SW480 (cell line): ENCODE results near the gene SAG.
A peak's percentile ranks its signal among the peaks of the same experiment; 100 is the strongest.
"Not testable (repeated sequence)": the region's sequence is repeated elsewhere in the genome, so short reads cannot be mapped to it uniquely, and the experiment has no call there.

Experiments used
- DNase-seq: peaks from one replicate; pipeline ENCODE4 v3.0.0-alpha.2; 2016; ENCODE audit warnings: low spot score

Gene SAG

DNA sequence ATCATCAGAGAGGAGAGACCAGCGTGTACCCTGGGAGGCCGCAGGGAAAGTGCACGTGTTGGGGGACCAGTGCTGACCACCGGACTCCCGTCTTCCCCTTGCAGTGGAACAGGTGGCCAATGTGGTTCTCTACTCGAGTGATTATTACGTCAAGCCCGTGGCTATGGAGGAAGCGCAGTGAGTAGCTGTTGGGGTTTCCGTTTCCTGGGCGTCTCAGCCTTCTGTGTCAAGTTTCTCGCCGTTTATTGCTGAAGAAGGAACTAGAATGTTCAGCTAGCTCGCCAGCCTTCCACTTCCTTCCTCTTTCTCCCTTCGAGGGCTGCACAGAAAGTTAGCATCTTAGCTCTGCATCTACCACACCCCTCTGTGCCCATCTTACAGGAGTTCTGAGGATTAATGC, 23.9 kb downstream of the SAG start:
- no peak for DNase-seq

DNA sequence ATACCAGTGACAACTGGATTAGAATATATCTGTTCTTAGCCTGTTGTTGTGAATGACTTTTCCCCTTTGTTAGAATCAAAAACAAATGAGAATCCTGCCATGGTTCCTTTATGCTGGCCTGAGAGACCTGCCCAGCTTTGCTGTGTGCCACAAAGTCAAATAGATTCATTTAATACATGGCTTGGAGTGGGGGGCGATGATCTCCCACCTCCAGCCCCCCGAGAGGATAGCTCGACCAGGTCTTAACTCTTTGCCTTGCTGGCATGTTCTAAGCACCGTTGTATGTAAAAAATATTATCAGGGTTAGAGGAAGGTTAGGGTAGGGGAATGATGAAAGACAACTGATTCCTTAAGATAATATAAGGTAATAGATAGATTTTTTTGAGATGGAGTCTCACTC, 24.5 kb downstream of the SAG start:
- DNase-seq = no peak

DNA sequence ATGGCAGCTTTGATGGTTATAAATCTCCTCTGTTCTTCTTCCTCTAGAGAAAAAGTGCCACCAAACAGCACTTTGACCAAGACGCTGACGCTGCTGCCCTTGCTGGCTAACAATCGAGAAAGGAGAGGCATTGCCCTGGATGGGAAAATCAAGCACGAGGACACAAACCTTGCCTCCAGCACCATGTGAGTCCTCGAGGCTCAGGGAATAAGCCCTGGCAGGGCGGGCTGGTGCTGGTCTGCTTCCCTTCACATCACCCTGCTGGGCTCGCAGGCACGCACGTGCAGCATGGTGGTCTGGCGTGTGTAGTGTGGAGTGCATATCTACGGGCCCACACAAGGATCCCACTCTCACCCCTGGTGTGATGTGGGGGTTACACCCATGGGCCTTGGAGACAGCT, 27.3 kb downstream of the SAG start:
- DNase-seq = no peak

DNA sequence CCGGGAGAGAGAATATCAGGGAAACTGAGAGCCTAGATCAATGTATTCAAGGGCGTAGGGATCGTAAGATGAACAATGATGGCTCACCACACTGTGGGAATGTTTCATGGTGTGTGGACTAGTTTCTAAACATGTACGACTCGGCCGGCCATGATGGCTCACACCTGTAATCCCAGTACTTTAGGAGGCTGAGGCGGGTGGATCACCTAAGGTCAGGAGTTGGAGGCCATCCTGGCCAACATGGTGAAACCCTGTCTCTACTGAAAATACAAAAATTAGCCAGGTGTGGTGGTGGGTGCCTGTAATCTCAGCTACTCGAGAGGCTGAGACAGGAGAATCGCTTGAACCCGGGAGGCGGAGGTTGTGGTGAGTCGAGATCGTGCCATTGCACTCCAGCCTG, 28.5 kb downstream of the SAG start:
- DNase-seq = not testable (repeated sequence)

GRCh38 chr2:233336541-233336940, 28.9 kb downstream of the SAG start:
- no peak for DNase-seq

DNA sequence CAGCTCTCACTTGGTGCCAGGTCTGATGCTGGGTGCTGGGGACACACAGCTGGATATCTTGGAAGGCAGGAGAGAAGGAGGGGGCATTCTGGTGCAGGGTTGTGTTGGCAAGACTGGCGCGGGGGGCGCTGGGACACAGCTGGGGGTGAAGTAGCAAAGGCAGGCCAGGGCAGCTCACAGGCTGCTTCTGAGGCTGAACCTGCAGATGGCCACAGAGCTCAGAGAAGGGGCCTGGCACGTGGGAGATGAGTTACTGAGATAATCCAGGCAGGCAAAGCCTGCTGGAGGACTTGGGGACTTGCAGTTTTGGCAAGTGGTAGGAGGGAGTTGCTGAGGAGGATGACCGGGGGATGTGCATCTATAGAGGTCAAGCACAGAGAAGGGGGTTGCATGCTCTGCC, 30.4 kb downstream of the SAG start:
- no peak for DNase-seq

GRCh38 chr2:233338812-233339368, 31.3 kb downstream of the SAG start:
- no peak for DNase-seq

GRCh38 chr2:233339427-233339826, 31.8 kb downstream of the SAG start:
- no peak for DNase-seq

GRCh38 chr2:233341296-233341695, 33.7 kb downstream of the SAG start:
- DNase-seq = no peak

- no peak for DNase-seq
Measured at GRCh38 chr2:233342301-233342700, 34.7 kb downstream of the SAG start.

- DNase-seq = no peak
Measured at GRCh38 chr2:233343171-233343705, 35.6 kb downstream of the SAG start.

DNA sequence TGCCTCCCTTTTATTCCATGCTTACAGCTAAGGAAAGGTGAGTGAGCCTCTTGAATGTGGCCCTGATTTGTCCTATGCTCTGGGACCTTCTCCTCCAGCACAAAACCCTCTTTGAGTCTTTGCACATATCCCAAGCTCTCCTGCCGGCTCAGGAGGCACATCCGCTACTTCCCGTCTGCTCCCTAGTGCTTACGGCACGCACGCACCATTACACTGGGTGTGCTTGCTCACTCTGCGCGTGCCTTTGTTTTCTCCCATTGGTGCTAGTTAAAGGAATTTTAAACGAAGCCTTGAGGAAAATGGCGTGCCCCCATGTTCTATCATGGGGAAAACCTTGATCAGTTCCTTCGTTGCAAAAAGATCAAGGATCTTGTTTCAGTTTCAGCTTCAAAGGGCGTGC, 38.8 kb downstream of the SAG start:
- DNase-seq = no peak

- DNase-seq = no peak
Measured at GRCh38 chr2:233346930-233347329, 39.3 kb downstream of the SAG start.

- DNase-seq = no peak
Measured at GRCh38 chr2:233349005-233349998, 41.7 kb downstream of the SAG start.

- peak; percentile 90 for DNase-seq
Measured at GRCh38 chr2:233350708-233351107, 43.1 kb downstream of the SAG start.

- no peak for DNase-seq
Measured at GRCh38 chr2:233351423-233351822, 43.8 kb downstream of the SAG start.

GRCh38 chr2:233352141-233352842, 44.7 kb downstream of the SAG start:
- DNase-seq = no peak

DNA sequence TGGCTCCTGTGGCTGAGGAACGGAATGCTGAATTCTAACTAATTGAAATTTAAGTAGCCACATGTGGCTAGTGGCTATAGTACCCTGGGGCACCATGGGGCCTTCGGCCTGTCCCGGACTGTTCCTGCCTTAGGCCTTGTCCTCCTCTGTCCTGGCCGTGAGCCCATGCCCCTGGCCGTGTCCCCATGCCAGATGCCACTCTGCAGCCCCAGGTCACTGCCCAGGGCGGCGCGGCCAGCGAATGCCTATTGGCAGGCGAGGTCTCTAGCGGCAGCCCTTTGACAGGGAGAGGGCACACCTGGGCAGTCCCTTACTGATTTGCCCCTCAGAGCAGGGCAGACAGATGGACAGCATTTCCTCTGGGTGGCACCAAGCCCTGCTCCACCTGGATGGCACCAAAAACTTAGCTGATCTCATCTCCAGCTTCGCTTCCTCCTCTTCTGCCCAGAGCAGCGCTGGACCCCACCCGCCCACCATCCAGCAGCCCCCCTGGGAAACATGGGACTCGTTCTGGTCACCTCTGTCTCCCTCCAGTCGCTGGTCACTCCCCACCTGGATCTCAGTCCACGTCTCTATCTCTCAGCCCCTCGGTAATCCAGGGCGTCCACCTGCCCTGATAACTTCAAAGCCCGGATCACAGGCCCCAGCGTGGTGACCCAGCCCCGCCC, 45.6 kb downstream of the SAG start:
- no peak for DNase-seq

DNA sequence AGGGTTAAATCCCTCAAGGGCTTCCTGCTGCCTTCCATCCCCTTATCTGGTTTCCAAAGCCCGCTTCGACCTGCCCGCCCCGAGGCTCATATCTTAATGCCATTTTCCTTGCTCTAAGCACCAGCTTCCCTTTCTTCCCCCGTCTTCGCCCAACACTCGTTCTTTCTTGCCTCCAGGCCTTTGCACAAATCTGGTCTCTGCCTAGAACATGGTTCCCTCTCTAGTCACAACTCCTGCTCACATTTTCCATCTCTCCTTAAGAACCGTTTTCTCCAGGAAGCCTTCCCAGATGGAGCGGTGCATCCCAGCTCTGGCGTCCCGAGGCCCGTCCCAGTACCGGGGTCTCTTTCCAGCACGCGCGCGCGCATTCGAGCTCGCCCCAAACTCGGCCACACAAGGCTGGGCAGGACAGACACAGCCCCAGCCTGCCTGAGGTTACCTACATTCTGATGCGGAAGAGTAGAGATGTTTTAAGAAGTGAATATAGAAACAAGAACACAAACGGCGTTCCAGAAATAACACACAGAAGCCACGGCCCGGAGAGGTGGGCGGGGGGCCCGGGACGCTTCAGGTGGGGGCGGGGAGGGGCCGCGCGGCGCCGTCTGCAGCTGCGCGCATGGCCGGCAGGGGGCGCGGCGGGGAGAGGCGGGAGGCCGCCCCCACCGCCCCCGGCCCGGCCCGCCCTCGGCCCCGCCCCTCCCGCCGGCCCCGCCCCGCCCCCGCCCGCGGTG, 46.3 kb downstream of the SAG start, which contains the start of gene DGKD:
DGKD (plus strand) TSS at position 726 of the 731 bp plus-strand sequence. CDS start 25 bp downstream, outside the sequence.
- DNase-seq = peak; percentile 40

- no peak for DNase-seq
Measured at GRCh38 chr2:233354500-233354924, 46.9 kb downstream of the SAG start.

GRCh38 chr2:233354971-233355574, 47.5 kb downstream of the SAG start:
- peak; percentile 36 for DNase-seq
